Transverse colon (tissue), 3 donors: ENCODE measurements around the gene TARS3.

Experiments used
- CTCF ChIP-seq, 5 experiments: fragments of 200-600 bp in 3 of 5; fragments of 450-650 bp in 2 of 5; sonication (generic) in 3 of 5; IDR thresholded peaks; 1 replicate in 2 of 5; 2 replicates in 3 of 5; pipeline ENCODE4 v1.5.1; 2016 to 2017; ENCODE audit warnings: antibody characterized with exemption in 5 of 5, inconsistent platforms in 3 of 5, mild to moderate bottlenecking in 2 of 5, moderate library complexity in 1 of 5
- EP300 ChIP-seq: sonication (generic); formaldehyde crosslinking; IDR thresholded peaks from one replicate; pipeline ENCODE4 v1.6.1; 2017; ENCODE audit warnings: antibody characterized with exemption, low read depth
- POLR2A ChIP-seq: fragments of 450-650 bp; IDR thresholded peaks from one replicate; pipeline ENCODE4 v1.6.1; 2016; ENCODE audit warnings: antibody characterized with exemption, mild to moderate bottlenecking, moderate library complexity

GRCh38 chr15:101707983-101708382 lies 16.3 kb downstream of the TARS3 start:
- no peak for TF ChIP-seq CTCF (IDR thresholded peaks at IDR 0.05)
- no peak for TF ChIP-seq POLR2A
- TF ChIP-seq EP300, result no peak
